Measurements from ENCODE around the gene LAMA5. TPM values are rescaled to one million over a fixed set of nuclear protein-coding genes. Genes with fewer than 3 reads are reported as not detected.

Gene LAMA5
- total and polyA plus RNA-seq, 2 donors (not counting 1 experiment from before 2014, with no cell fraction given), result 52.9 to 83.5 TPM

DNA sequence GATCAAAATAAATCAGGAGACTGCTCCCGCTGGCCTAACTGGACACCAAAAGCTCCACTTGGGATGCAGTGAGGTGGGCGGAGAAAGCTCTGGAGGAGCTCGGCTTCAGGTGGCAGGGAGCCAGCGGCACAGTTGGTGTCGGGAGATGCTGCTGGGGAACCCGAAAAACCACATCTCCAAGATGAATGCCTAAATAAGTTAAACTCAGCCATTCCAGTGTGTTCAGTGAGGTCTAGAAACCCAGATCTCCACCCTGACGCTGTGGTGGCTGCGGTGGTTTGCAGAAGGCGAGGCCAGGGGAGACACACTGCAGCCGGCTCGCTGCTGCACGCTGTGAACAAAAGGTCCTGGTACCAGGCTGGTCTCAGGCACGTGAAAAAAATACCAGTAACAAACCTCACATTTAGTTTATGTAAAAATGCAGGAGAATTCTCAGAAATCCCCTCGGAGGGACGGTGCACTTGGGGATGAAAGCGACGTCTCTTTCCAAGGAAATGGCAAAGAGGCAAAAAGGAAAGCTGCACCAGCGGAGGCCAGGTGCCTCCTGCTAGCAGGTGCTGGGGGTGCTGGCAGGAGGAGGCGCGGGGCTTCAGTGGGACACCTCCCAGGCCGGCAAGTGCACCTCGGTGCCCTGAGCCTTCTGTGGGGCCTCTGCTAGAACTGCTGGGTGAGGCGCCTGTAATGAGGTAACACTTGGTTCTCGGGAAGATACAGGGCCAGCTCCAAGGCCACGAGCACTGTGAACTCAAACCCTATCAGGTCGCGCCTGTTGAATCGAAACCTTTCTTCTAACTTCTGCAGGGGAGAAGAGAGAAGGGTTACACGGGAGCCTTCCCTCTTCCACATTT lies 23.4 kb upstream of the LAMA5 start:
- H3K4me2 ChIP-seq (replicated peaks; ENCODE audit: low read depth, low read length, poor library complexity, severe bottlenecking), result no peak overlapping the region
- intact Hi-C loops (cut with micrococcal nuclease), result no loop called here
- Mint-ChIP-seq H3K4me1 (peaks cover 29% of the 10 kb centered on the region), H3K4me3 (no peak overlapping the region), H3K27ac (no peak overlapping the region), H3K9me3 (ENCODE audit: insufficient read depth) (no peaks in the 10 kb centered on the region), H3K27me3 (no peaks in the 10 kb centered on the region)
- ATAC-seq (ENCODE audit: low read depth) (no peak), DNase-seq (no peak)
- ChIA-PET CTCF (interaction anchor here (1.0 to 1.6 kb wide), 3 partner anchors 88 to 418 kb away, joined by 3 read pairs; no protein-coding TSS in a partner anchor), POLR2A (interaction anchor here (0.5 to 0.7 kb wide), 2 partner anchors 88 to 259 kb away, joined by 3 read pairs; no protein-coding TSS in a partner anchor)
- H3K27ac ChIP-seq (ENCODE audit: low read length in 2 of 2), result no peak overlapping the region
- no peak overlapping the region for H2AFZ ChIP-seq (ENCODE audit: insufficient read depth, low read depth, low read length, poor library complexity, severe bottlenecking)
- no peak overlapping the region for H3K9ac ChIP-seq (ENCODE audit: low read length)
- H3K4me3 ChIP-seq (ENCODE audit: control extremely low read depth in 1 of 5, extremely low read depth in 1 of 5, insufficient read depth in 1 of 5, low read depth in 2 of 5, low read length in 4 of 5), result no peak overlapping the region
- WGBS (ENCODE audit: insufficient coverage), result 92% methylated on average over 26 of the region's 29 CpGs
- peaks cover 44% of the 10 kb centered on the region for H4K20me1 ChIP-seq (ENCODE audit: control insufficient read depth, insufficient read depth, low read length, poor library complexity, severe bottlenecking)
- H3K79me2 ChIP-seq (ENCODE audit: control insufficient read depth, insufficient read depth, low read length), result peaks cover 39% of the 10 kb centered on the region
- no peaks in the 10 kb centered on the region for H3K9me3 ChIP-seq (ENCODE audit: control extremely low read depth in 1 of 3, control insufficient read depth in 2 of 3, insufficient read depth in 1 of 3, low read length in 2 of 3)
- peaks cover 15 to 24% of the 10 kb centered on the region in 2 donors for H3K4me1 ChIP-seq (ENCODE audit: control insufficient read depth in 2 of 2, insufficient read depth in 2 of 2, low read length in 2 of 2)
- peaks cover 2 to 38% of the 10 kb centered on the region in 2 experiments for H3K36me3 ChIP-seq (replicated peaks in 1 of 2; ENCODE audit: control extremely low read depth in 1 of 2, control insufficient read depth in 1 of 2, extremely low read depth in 1 of 2, insufficient read depth in 2 of 2, low read length in 1 of 2)
- H3K27me3 ChIP-seq (replicated peaks in 1 of 4; ENCODE audit: control extremely low read depth in 1 of 4, control insufficient read depth in 3 of 4, insufficient read depth in 4 of 4, low read length in 3 of 4), result no peaks in the 10 kb centered on the region
- TF ChIP-seq CTCF (IDR thresholded peaks at IDR 0.05) (no peak), EZH2 (IDR thresholded peaks at IDR 0.05; ENCODE audit: borderline replicate concordance, insufficient read depth, low read depth, low read length, poor library complexity, severe bottlenecking) (no peak)

DNA sequence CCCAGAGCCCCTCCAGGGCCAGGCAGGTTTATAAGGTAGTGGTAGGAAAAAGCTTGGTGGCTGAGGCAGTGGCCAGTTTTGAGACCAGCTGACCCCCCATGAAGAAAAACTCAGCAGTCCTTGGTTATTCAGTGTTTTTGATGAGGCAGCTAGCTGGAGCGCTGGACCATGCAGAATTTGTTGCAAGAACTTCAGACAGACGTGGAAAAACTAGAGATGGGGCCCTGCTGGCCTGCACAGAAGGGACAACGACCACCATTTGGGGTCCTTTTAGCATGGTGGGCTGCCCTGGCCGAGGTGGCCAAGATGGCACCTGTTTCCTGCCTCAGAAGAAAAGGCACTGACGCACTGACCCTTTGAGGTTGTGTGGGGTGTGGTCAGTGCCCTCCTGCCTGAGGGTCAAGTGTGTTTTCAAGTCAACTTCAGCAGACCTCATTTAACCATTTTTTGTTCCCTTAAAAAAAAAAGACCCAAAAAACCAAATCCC lies 22.5 kb upstream of the LAMA5 start:
- H4K20me1 ChIP-seq (ENCODE audit: control insufficient read depth, insufficient read depth, low read length, poor library complexity, severe bottlenecking), result peaks cover 44% of the 10 kb centered on the region
- POLR2A ChIA-PET, result interaction anchor here (0.7 kb wide), 1 partner anchor 260 kb away, joined by 3 read pairs; no protein-coding TSS in a partner anchor
- no peak overlapping the region for H3K4me2 ChIP-seq (replicated peaks; ENCODE audit: low read depth, low read length, poor library complexity, severe bottlenecking)
- no peak overlapping the region for H3K4me3 Mint-ChIP-seq
- H3K9ac ChIP-seq (ENCODE audit: low read length), result no peak overlapping the region
- CTCF ChIA-PET, result interaction anchor here (0.5 to 1.6 kb wide), 2 partner anchors 87 to 515 kb away, joined by 3 to 4 read pairs; no protein-coding TSS in a partner anchor
- H3K27me3 ChIP-seq (replicated peaks in 1 of 4; ENCODE audit: control extremely low read depth in 1 of 4, control insufficient read depth in 3 of 4, insufficient read depth in 4 of 4, low read length in 3 of 4), result no peaks in the 10 kb centered on the region
- peaks cover 46% of the 10 kb centered on the region for H3K79me2 ChIP-seq (ENCODE audit: control insufficient read depth, insufficient read depth, low read length)
- 78% methylated on average over 5 of the region's 5 CpGs for WGBS (ENCODE audit: insufficient coverage)
- H3K36me3 ChIP-seq (replicated peaks in 1 of 2; ENCODE audit: control extremely low read depth in 1 of 2, control insufficient read depth in 1 of 2, extremely low read depth in 1 of 2, insufficient read depth in 2 of 2, low read length in 1 of 2), result peaks cover 2 to 38% of the 10 kb centered on the region in 2 experiments
- TF ChIP-seq CTCF (IDR thresholded peaks at IDR 0.05) (no peak), EZH2 (IDR thresholded peaks at IDR 0.05; ENCODE audit: borderline replicate concordance, insufficient read depth, low read depth, low read length, poor library complexity, severe bottlenecking) (no peak)
- no peak for DNase-seq
- no peak overlapping the region for H3K4me3 ChIP-seq (ENCODE audit: control extremely low read depth in 1 of 5, extremely low read depth in 1 of 5, insufficient read depth in 1 of 5, low read depth in 2 of 5, low read length in 4 of 5)
- no peak overlapping the region for H3K27ac ChIP-seq (ENCODE audit: low read length in 2 of 2)
- no peak for ATAC-seq (ENCODE audit: low read depth)
- H3K27me3 Mint-ChIP-seq, result no peaks in the 10 kb centered on the region
- no peaks in the 10 kb centered on the region for H3K9me3 Mint-ChIP-seq (ENCODE audit: insufficient read depth)
- no peak overlapping the region for H3K27ac Mint-ChIP-seq
- H3K4me1 ChIP-seq (ENCODE audit: control insufficient read depth in 2 of 2, insufficient read depth in 2 of 2, low read length in 2 of 2), result peaks cover 18 to 27% of the 10 kb centered on the region in 2 donors
- no peak overlapping the region for H2AFZ ChIP-seq (ENCODE audit: insufficient read depth, low read depth, low read length, poor library complexity, severe bottlenecking)
- H3K9me3 ChIP-seq (ENCODE audit: control extremely low read depth in 1 of 3, control insufficient read depth in 2 of 3, insufficient read depth in 1 of 3, low read length in 2 of 3), result no peaks in the 10 kb centered on the region
- intact Hi-C loops (cut with micrococcal nuclease), result loop anchor here (5.0 to 10.0 kb wide), 3 partner anchors 52 to 403 kb away; partner anchors contain the start of gene LSM14B
- H3K4me1 Mint-ChIP-seq, result peaks cover 35% of the 10 kb centered on the region

All from B cell (primary cell).